ENCODE measurements around the gene ANO10. TPM values are rescaled to one million over a fixed set of nuclear protein-coding genes. Genes with fewer than 3 reads are reported as not detected.

The ANO10 gene
- total RNA-seq, 2 experiments from 2014 or later = 10.8 to 11.8 TPM

DNA sequence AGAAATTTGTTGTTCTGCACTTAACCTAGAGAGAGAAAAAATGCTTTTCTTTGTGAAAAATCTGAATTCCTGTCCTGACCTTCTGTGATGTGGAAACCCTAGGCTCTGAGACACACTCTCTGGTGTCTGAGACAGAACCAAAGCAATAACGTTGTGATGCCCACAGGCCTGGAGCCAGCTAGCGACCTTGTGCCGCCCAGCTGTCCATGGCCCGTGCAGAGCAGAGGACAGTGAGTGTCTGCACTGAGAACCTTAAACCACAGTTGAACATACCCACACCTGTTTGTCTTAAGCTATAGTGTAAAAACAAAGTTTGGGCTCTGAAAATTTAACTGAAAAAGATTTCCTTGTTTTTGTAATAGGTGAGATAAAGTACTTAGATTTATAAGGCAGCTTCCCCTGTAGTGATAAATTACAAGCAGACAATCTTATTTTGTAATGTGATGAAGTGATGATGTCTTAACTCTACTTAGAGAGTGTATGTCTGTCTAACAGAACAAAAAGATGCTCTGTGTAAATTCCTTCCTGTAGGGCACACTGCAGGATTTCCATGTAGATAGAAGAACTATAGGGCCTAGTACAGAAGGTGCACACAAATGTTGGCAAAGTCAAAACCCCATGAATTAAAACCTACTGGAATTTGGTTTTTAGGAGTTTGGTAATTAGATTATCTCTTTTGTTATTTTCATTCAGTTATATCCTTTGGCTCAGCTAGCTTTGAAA, 272.8 kb downstream of the ANO10 start:
- Mint-ChIP-seq H3K27me3 (no peaks in the 10 kb centered on the region), H3K4me3 (peak overlapping the region; percentile 45), H3K4me1 (peaks cover 47% of the 10 kb centered on the region), H3K9me3 (peaks cover 22% of the 10 kb centered on the region), H3K27ac (peak overlapping the region; percentile 75), H3K36me3 (peaks cover 79% of the 10 kb centered on the region)
- DNase-seq (no peak), ATAC-seq (ENCODE audit: low read depth) (no peak)
- POLR2A ChIA-PET = interaction anchor here (1.1 kb wide), 1 partner anchor 63 kb away, joined by 3 read pairs; the partner anchor contains the start of gene SNRK

DNA sequence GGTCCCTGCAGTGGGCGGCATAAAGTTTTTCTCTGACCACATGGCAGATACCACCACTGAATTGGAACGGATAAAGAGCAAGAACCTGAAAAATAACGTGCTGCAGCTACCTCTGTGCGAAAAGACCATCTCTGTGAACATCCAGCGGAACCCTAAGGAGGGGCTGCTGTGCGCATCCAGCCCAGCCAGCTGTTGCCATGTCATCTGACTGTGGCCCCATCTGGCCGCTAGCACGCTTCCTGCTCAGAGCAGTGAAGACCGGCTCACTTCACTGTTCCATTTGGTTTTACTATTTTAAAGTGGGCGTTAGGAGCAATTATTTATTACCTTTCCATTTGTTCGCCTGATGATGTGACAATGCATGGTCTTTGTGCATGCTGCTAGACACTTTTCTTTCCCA, 273.5 kb downstream of the ANO10 start:
- Mint-ChIP-seq H3K27ac (peak overlapping the region; percentile 75), H3K27me3 (no peaks in the 10 kb centered on the region), H3K36me3 (peaks cover 77% of the 10 kb centered on the region), H3K4me3 (peak overlapping the region; percentile 35), H3K9me3 (peaks cover 17% of the 10 kb centered on the region), H3K4me1 (peaks cover 54% of the 10 kb centered on the region)
- ATAC-seq (ENCODE audit: low read depth) = no peak
- POLR2A ChIA-PET = interaction anchor here (1.1 to 4.9 kb wide), 6 partner anchors 10 to 186 kb away, joined by 3 to 46 read pairs (median 10); partner anchors contain the start of gene SNRK
- no peak for DNase-seq

DNA sequence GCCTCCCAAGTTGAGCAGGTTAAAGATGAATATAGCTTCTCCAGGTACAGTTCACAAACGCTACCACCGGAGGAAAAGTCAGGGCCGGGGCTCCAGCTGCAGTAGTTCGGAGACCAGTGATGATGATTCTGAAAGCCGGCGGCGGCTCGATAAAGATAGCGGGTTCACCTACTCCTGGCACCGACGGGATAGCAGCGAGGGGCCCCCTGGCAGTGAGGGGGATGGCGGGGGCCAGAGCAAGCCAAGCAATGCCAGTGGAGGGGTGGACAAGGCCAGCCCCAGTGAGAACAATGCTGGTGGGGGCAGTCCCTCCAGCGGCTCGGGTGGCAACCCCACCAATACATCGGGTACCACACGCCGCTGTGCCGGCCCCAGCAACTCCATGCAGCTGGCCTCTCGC, 274.0 kb downstream of the ANO10 start:
- Mint-ChIP-seq H3K4me3 (peak overlapping the region; percentile 75), H3K4me1 (peaks cover 59% of the 10 kb centered on the region), H3K36me3 (peaks cover 77% of the 10 kb centered on the region), H3K27ac (peak overlapping the region; percentile 97), H3K9me3 (peaks cover 13% of the 10 kb centered on the region), H3K27me3 (no peaks in the 10 kb centered on the region)
- POLR2A ChIA-PET = interaction anchor here (1.1 to 4.9 kb wide), 7 partner anchors 11 to 185 kb away, joined by 3 to 46 read pairs (median 6); partner anchors contain the start of gene SNRK
- ATAC-seq (ENCODE audit: low read depth) (no peak), DNase-seq (peak; percentile 42)

DNA sequence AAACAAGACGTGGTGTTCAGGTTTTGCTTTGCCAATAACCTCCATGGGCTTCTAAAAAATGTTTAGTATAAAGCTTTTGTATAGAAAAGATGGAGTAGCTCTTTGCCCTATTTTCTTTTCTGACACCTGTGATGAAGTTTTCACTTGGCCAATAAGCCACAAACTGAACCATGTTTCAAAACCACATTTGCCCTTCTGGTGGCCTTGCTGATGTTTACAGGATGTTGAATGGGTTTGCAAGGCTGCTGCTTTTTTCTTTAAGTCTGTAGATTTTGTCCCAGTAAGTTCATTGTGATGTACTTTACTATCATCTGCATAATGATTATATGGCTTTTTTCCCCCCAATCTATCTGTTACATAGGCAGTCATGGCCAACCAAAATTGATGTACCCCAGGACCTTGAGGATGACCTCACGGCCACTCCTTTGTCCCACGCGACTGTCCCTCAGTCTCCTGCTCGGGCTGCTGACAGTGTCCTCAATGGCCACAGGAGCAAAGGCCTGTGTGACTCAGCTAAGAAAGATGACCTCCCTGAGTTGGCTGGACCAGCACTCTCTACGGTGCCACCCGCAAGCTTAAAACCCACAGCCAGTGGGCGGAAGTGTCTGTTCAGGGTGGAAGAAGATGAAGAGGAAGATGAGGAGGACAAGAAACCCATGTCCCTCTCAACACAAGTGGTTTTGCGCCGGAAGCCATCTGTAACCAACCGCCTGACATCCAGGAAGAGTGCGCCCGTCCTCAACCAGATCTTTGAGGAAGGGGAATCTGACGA, 274.6 kb downstream of the ANO10 start:
- Mint-ChIP-seq H3K27ac (peak overlapping the region; percentile 97), H3K4me1 (peaks cover 65% of the 10 kb centered on the region), H3K36me3 (peaks cover 77% of the 10 kb centered on the region), H3K27me3 (no peaks in the 10 kb centered on the region), H3K9me3 (peaks cover 11% of the 10 kb centered on the region), H3K4me3 (peak overlapping the region; percentile 75)
- ATAC-seq (ENCODE audit: low read depth) (peak; percentile 65), DNase-seq (peak; percentile 64)
- POLR2A ChIA-PET = interaction anchor here (0.7 to 4.9 kb wide), 11 partner anchors 11 to 185 kb away, joined by 3 to 46 read pairs (median 4); partner anchors contain the start of gene SNRK

DNA sequence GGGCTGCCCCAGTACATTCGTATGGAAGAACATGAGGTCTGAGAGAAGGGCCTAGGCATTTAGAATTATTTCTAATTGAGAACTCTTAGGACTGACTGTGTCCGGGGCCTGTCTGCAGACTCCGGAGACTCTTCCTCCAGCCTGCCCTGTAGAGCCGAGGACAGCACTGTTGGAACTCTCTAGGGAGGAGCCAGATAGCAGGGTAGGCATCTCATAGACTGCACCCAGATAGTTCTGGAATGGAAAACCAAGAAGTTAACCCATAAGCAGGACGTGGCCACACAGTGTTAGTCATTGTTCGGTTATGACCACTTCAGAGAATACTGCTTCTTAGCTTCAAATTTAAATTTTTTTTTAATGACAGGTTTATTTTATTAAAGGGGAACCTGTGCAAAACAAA, 275.9 kb downstream of the ANO10 start:
- H3K36me3 Mint-ChIP-seq = peaks cover 71% of the 10 kb centered on the region
- DNase-seq (no peak), ATAC-seq (ENCODE audit: low read depth) (peak; percentile 51)
- H3K27ac Mint-ChIP-seq = peak overlapping the region; percentile 89
- no peaks in the 10 kb centered on the region for H3K27me3 Mint-ChIP-seq
- peaks cover 1% of the 10 kb centered on the region for H3K9me3 Mint-ChIP-seq
- H3K4me1 Mint-ChIP-seq = peaks cover 64% of the 10 kb centered on the region
- H3K4me3 Mint-ChIP-seq = peak overlapping the region; percentile 74
- POLR2A ChIA-PET = interaction anchor here (1.1 to 4.9 kb wide), 6 partner anchors 9 to 184 kb away, joined by 4 to 46 read pairs (median 10); partner anchors contain the start of gene SNRK

DNA sequence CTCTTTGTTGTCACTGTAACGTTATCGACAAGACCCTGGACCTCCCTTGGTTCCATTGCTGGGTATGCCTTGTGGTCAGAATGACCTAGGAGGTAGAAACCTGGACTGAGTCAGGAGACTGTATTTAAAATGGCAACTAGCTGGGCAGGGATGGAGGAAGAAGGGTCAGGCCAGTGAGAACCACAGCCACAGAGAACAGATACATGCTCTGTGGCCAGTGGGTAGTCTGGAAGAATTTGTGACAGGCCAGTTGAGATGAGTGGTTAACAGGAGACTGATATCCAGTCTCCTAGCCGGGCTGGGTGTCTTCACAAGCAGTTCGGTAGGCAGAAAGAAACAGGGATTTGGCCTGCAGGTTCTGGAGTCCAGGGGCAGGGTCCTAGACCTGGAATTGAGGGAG, 276.6 kb downstream of the ANO10 start:
- POLR2A ChIA-PET = interaction anchor here (1.2 to 4.9 kb wide), 4 partner anchors 9 to 183 kb away, joined by 3 to 46 read pairs (median 23); partner anchors contain the start of gene SNRK
- ATAC-seq (ENCODE audit: low read depth) = no peak

DNA sequence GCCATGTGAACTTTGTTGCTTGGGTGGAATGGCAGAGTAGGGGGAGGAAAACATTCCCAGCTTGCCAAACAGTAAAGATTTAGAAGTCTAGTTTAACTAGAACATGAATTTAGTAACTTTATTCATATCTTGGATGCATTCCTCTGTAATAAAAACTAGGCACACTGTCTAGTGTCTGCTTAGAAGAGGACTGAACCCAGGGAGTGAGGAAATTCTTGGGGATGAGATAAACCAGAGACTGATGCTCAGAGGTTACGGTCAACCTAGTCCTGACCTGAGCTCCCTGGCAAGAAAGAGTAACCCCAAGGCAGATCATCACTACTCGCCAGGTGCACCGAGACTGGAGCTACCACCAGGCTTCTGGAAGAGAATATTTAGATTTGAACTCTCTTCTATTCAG, 277.3 kb downstream of the ANO10 start:
- Mint-ChIP-seq H3K27me3 (no peaks in the 10 kb centered on the region), H3K4me3 (no peak overlapping the region), H3K9me3 (no peaks in the 10 kb centered on the region), H3K36me3 (peaks cover 72% of the 10 kb centered on the region), H3K4me1 (peaks cover 65% of the 10 kb centered on the region), H3K27ac (peak overlapping the region; percentile 35)
- no peak for ATAC-seq (ENCODE audit: low read depth)
- POLR2A ChIA-PET = interaction anchor here (1.2 to 4.9 kb wide), 3 partner anchors 46 to 182 kb away, joined by 3 to 46 read pairs (median 42); partner anchors contain the start of gene SNRK
- DNase-seq = no peak

More for the DNA sequence above, 276.6 kb downstream of the ANO10 start:
- no peak for DNase-seq
- Mint-ChIP-seq H3K9me3 (no peaks in the 10 kb centered on the region), H3K27ac (peak overlapping the region; percentile 89), H3K4me1 (peaks cover 64% of the 10 kb centered on the region), H3K4me3 (peak overlapping the region; percentile 74), H3K36me3 (peaks cover 71% of the 10 kb centered on the region), H3K27me3 (no peaks in the 10 kb centered on the region)

DNA sequence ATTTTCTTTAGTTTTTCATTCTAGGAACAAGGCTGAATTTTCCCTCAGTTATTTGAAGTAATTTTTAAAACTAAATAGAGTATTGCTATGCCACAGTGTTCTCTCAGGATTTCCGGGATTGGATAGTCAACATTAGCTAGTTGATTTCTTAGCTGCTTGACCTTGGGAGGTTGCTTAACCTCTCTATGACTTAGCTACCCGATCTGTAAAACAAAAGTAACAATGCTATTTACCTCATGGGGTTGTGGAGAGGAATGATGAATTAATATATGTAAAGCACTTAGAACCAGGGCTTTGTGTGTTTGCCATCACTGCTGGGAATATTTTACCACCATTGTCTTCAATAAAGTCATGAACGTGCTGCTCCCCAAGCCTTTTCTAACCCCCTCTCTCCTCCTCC, 278.0 kb downstream of the ANO10 start:
- peak overlapping the region; percentile 22 for H3K4me3 Mint-ChIP-seq

DNA sequence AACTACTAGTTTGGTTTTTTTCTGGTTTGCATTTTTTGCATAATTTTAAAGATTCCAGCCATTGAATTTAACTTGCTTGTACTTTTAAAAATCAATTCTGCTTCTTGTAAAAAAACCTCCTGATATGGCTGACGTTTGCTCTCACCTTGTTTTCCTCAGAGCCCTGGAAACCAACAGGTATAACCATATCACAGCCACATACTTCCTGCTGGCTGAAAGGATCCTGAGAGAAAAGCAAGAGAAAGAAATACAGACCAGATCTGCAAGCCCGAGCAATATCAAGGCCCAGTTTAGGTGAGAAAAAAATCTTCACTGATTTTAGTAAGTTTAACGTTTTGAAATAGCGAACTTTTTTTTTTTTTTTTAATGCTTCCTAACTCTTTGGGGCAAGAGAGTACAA, 278.6 kb downstream of the ANO10 start:
- Mint-ChIP-seq H3K27me3 (no peaks in the 10 kb centered on the region), H3K4me1 (peaks cover 55% of the 10 kb centered on the region), H3K4me3 (peak overlapping the region; percentile 22), H3K27ac (peak overlapping the region; percentile 81), H3K9me3 (peaks cover 6% of the 10 kb centered on the region), H3K36me3 (peaks cover 72% of the 10 kb centered on the region)
- ATAC-seq (ENCODE audit: low read depth) (no peak), DNase-seq (no peak)
- POLR2A ChIA-PET = interaction anchor here (4.9 kb wide), 1 partner anchor 55 kb away, joined by 46 read pairs; the partner anchor contains the start of gene SNRK

More for the DNA sequence above, 278.0 kb downstream of the ANO10 start:
- peaks cover 61% of the 10 kb centered on the region for H3K4me1 Mint-ChIP-seq
- peak overlapping the region; percentile 73 for H3K27ac Mint-ChIP-seq
- peaks cover 72% of the 10 kb centered on the region for H3K36me3 Mint-ChIP-seq
- POLR2A ChIA-PET = interaction anchor here (1.2 to 4.9 kb wide), 3 partner anchors 46 to 182 kb away, joined by 3 to 46 read pairs (median 42); partner anchors contain the start of gene SNRK
- no peaks in the 10 kb centered on the region for H3K27me3 Mint-ChIP-seq
- ATAC-seq (ENCODE audit: low read depth) = no peak
- DNase-seq = no peak
- peaks cover under 1% of the 10 kb centered on the region for H3K9me3 Mint-ChIP-seq

DNA sequence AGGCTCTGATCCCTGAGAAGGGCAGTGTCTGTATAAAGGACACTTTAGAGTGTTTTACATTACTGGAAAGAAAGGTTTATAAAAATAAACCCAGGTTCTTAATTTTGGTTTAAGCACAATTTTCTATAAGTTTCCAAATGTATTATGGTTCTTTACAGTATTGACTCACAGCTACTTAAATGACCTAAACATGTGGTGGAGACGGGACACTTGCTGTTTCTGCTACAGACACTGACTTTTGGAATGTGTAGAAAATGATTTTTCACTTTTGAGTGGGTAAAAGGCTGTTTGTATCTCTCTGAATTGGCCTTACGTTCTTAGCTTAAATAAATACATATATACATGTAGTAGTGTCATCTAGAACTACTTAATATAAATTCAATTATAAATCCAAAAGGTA, 280.0 kb downstream of the ANO10 start:
- Mint-ChIP-seq H3K27ac (no peak overlapping the region), H3K36me3 (peaks cover 74% of the 10 kb centered on the region), H3K9me3 (peaks cover 8% of the 10 kb centered on the region), H3K27me3 (no peaks in the 10 kb centered on the region), H3K4me1 (peaks cover 43% of the 10 kb centered on the region), H3K4me3 (no peak overlapping the region)
- POLR2A ChIA-PET = no interaction called here
- DNase-seq (no peak), ATAC-seq (ENCODE audit: low read depth) (no peak)

DNA sequence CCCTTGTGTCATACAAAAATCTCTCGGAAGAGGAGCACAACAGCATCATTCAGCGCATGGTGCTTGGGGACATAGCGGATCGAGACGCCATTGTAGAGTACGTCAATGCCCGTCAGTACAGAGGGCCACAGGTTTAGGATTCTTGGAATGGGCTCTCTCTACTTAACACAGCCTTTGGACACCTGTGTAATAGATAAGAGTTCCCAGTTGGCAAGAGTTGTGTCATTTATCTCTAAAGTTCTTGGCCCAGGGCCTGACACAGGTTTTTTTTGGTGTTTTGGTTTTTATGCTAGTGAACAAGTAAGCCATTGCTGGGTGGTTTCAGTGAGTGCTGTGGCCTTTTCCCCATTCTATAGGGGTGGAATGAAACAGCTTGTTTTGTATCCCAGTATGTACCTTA, 281.4 kb downstream of the ANO10 start:
- H3K36me3 Mint-ChIP-seq = peaks cover 82% of the 10 kb centered on the region

DNA sequence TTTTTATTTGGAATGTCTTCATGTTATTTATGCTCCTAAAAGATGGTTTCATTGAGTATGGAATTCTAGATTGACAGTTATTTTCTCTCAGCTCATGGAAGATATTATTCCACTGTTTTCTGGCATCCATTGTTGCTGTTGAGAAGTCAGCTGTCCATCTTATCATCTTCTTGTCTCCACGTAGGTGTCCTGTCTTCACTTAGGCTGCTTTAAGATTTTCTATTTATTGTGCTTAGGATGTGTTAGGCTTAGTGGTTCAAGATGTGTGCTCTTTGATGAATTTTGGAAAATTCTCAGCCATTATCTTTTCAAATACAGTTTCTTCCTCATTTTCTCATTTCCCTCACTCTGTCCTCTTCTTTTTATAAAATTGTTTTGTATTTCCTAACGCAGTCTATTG, 283.5 kb downstream of the ANO10 start:
- POLR2A ChIA-PET = interaction anchor here (1.2 kb wide), 1 partner anchor 44 kb away, joined by 3 read pairs; no protein-coding TSS in a partner anchor
- ATAC-seq (ENCODE audit: low read depth) = no peak

More for the DNA sequence above, 281.4 kb downstream of the ANO10 start:
- Mint-ChIP-seq H3K4me1 (peaks cover 31% of the 10 kb centered on the region), H3K27me3 (no peaks in the 10 kb centered on the region), H3K9me3 (peaks cover 16% of the 10 kb centered on the region), H3K27ac (no peak overlapping the region), H3K4me3 (no peak overlapping the region)
- POLR2A ChIA-PET = no interaction called here
- DNase-seq (no peak), ATAC-seq (ENCODE audit: low read depth) (no peak)

DNA sequence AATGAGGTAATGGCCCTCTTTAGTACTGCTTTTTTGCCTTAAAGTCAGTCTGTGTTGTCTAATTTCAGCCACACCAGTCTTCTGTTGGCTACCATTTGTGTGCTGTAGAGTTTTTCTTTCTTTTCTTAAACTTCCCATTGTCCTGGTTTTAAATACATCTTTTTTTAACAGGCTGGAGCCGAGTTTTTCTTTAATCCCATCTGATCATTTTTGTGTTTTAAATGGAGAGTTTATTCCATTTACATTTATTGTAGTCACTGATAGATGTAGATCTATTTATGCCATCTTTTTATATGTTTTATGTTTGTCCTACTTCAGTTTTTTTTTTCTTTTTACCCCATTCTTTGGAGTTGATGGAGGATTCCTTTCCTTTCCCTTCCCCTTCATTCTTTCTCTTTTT, 286.0 kb downstream of the ANO10 start:
- ATAC-seq (ENCODE audit: low read depth) = no peak
- peaks cover 84% of the 10 kb centered on the region for H3K36me3 Mint-ChIP-seq
- no peaks in the 10 kb centered on the region for H3K27me3 Mint-ChIP-seq
- H3K4me1 Mint-ChIP-seq = peaks cover 10% of the 10 kb centered on the region
- POLR2A ChIA-PET = interaction anchor here (0.7 to 1.3 kb wide), 2 partner anchors 10 to 39 kb away, joined by 3 to 4 read pairs; no protein-coding TSS in a partner anchor
- no peak overlapping the region for H3K4me3 Mint-ChIP-seq
- peaks cover 22% of the 10 kb centered on the region for H3K9me3 Mint-ChIP-seq
- DNase-seq = no peak
- no peak overlapping the region for H3K27ac Mint-ChIP-seq

More for the DNA sequence above, 283.5 kb downstream of the ANO10 start:
- Mint-ChIP-seq H3K27ac (no peak overlapping the region), H3K9me3 (peaks cover 22% of the 10 kb centered on the region), H3K36me3 (peaks cover 81% of the 10 kb centered on the region), H3K4me3 (no peak overlapping the region), H3K27me3 (no peaks in the 10 kb centered on the region), H3K4me1 (peaks cover 17% of the 10 kb centered on the region)
- no peak for DNase-seq
